Stimulated activated CD4-positive, alpha-beta T cell treated with anti-CD3 and anti-CD28 coated beads, Interleukin-1b, Interleukin-23, amount 100 ng/mL, for 48 hours (primary cell): ENCODE data around the gene TSC22D1.
"Not testable (repeated sequence)": the region's sequence is repeated elsewhere in the genome, so short reads cannot be mapped to it uniquely, and the experiment has no call there.

Experiments
- DNase-seq: peaks from one replicate; pipeline ENCODE4 v3.0.0-alpha.2; 2020

TSC22D1 gene

DNA sequence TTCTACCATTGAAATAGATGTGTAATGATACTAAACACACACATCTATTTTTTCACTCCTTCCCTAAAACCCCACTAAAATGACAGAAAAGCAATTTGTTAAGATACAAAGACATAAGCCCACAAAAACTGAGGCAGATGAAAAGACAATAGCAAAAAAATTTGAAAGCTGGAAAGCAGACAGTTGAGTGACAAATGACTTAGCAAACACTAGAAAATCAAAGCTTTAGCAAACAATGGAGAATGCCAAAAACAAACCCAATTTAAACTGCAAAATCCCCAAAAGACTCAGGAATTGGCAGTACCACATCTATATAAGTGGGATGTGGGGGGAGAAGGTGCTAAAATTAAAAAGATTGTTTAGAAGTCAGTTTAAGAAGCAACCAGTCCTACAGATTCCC is 9.5 kb downstream of the TSC22D1 start:
- DNase-seq: no peak

- DNase-seq: no peak
Measured at GRCh38 chr13:44565881-44566280, 10.2 kb downstream of the TSC22D1 start.

DNA sequence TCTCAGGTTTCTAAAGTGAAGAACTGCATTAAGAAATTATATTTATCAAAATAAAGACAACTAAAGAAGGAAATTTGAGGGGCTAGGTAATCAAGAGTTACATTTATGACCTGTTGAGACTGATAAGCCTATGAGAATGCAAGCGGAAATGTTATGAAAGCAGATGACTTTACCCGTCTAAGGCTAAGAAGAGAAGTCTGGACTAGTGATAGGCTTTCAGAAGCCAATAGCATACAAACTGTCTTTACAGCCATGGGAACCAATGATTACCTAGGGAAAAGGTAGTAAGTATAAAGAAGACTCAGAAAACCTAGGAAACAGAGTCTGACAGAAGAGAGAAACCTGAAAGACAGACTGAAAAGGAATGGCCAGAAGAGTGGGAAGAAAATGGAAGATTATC is 11.2 kb downstream of the TSC22D1 start:
- no peak for DNase-seq

DNA sequence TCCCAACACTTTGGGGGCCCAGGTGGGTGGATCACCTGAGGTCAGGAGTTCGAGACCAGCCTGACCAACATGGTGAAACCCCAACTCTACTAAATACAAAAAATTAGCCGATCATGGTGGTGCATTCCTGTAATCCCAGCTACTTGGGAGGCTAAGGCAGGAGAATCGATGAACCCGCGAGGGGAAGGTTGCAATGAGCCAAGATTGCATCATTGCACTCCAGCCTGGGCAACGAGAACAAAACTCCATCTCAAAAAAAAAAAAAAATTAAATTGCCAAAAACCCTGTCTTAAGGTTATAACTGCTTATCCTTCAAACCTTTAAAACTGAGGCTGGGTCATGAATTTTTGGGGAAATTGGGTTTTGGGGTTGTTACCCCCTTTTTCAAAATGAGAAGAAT is 13.3 kb downstream of the TSC22D1 start:
- not testable (repeated sequence) for DNase-seq

DNA sequence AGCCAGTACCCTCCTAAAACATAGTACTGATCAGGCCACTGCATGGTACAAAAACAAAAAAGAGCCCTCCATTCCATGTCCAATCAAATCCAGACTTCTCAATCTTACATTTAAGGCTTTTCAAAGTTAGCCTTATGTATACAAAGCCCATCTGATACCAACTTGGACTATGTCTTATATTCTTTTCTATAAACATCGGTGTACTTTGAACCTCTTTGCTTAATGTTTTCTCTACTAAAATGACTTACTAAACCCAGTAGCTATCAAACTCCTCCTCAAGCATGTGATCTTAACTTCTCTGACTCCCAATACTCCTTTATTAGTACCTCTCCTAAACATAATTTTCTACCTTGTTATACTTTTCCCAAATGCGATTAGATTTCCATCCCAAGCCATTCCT is 14.8 kb downstream of the TSC22D1 start:
- no peak for DNase-seq

GRCh38 chr13:44557986-44558385 is 18.1 kb downstream of the TSC22D1 start:
- no peak for DNase-seq

GRCh38 chr13:44555207-44555606 is 20.9 kb downstream of the TSC22D1 start:
- DNase-seq: no peak

GRCh38 chr13:44549476-44549875 is 26.7 kb downstream of the TSC22D1 start:
- no peak for DNase-seq

- DNase-seq: no peak
Measured at GRCh38 chr13:44546164-44546563, 30.0 kb downstream of the TSC22D1 start.

GRCh38 chr13:44543369-44543768 is 32.8 kb downstream of the TSC22D1 start:
- no peak for DNase-seq

DNA sequence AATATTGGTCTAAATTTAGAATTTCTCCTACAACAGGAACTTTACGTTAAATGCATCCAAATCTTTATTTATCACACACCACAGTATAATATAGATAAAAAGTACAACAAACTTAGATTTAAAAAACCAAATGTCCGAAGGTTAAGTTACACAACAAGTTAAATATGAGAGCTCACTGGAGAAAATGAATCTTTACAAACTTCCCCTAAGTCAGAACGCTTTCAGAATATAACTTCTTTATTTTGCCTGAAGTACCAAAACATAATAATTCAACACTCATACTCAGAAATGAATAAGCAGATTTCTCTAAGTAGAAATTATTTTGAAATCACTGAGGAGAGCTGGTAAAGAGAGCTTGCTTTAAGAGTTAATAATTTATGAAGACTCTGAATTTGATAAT is 33.8 kb downstream of the TSC22D1 start:
- no peak for DNase-seq

GRCh38 chr13:44541601-44542000 is 34.5 kb downstream of the TSC22D1 start:
- DNase-seq: no peak

DNA sequence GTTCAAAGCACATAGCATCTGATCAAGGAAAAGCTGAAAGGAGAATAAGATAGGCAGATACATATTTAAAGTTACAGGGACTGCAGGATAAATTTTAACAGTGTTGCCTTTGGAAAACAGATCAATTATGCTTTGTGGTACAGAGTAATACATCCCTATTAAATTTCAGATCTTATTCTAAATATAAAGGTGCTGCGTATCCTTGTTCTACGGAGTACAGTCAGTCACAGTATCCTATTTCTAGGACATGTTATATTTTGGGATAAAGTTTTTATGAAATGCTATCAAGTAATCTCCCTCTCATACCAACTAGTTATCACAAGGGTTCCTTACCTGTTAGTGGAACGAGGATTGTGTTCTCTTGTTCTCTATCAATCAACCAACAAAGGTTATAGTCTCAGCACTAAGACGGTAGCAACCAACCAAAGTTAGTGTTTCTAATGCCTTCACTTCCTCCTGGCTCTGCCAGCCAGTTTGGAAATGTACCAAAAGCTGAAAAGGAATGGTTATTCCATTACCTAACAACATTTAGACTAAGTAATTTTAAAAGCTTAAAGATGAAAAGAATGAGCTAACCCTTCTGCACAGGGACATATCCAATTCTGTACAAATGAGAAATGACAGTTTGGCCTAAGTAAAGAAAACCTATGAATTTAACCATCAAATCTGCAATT is 35.2 kb downstream of the TSC22D1 start:
- DNase-seq: no peak

- no peak for DNase-seq
Measured at GRCh38 chr13:44537248-44537647, 38.9 kb downstream of the TSC22D1 start.

DNA sequence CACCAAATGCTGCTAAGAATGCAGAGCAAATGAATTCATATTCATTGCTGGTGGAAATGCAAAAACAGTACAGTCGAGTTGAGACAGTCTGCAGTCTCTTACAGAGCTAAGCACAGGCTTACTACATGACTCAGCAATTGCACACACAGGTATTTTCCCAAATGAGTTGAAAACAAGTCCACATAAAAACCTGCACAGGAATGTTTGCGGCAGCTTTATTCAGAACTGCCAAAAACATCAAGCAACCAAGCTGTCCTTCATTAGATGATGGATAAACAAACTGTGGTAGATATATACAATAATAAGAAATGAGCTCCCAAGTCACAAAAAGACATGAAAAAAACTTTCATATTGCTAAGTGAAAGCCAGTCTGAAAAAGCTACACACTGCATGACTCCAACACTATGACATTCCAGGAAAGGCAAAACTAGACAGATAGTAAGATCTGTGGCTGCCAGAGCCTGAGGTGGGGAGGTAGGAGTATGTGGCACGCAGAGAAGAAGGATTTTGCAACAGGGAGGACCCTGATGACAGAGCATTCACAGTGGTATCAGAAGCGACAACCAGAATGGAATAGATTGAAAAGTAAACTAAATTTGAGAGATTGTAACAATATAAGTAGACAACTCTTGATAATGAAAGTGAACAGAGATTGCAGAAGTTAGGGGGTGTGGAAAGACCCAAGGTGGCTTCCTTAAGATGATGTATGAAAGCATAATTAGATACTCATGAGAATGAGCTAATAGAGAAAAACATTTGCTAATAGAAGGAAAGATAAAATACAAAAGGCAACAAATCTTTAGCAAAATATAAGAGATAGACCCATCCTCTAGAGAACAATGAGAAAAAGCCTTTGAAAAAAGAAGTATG is 52.7 kb downstream of the TSC22D1 start:
- no peak for DNase-seq

DNA sequence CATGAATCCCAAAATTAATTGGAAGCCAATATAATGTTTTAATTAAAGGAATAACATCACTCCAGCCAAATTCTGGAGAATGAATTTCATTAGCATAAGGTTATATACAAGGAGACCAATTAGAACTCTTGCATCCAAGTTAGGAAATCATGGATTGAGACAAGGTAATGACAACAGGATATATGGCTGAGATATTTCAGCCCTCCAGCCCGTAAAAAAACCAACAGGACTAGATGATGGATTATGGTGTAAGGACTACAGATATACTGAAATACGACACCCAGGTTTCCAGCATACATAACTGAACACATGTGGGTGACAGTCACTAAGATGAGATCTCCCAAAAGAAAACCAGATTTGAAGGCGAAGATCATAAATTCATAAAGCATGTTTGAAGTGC is 56.5 kb downstream of the TSC22D1 start:
- no peak for DNase-seq

- DNase-seq: no peak
Measured at GRCh38 chr13:44516771-44517170, 59.4 kb downstream of the TSC22D1 start.

GRCh38 chr13:44514278-44514677 is 61.9 kb downstream of the TSC22D1 start:
- DNase-seq: no peak

DNA sequence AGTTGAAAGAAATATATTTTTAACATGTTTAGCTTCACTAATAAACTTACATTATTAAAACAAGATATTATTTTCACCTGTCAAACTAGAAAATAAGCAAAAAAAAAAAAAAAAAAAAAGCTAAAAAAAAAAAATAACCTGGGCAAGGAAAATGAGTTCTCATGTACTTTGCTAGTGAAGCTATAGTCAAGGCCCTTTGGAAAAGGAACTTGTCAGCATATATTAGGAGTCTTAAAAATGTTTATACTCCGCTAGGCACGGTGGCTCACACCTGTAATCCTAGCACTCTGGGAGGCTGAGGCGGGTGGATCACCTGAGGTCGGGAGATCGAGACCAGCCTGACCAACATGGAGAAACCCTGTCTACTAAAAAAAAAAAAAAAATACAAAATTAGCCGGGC is 66.3 kb downstream of the TSC22D1 start:
- not testable (repeated sequence) for DNase-seq

DNA sequence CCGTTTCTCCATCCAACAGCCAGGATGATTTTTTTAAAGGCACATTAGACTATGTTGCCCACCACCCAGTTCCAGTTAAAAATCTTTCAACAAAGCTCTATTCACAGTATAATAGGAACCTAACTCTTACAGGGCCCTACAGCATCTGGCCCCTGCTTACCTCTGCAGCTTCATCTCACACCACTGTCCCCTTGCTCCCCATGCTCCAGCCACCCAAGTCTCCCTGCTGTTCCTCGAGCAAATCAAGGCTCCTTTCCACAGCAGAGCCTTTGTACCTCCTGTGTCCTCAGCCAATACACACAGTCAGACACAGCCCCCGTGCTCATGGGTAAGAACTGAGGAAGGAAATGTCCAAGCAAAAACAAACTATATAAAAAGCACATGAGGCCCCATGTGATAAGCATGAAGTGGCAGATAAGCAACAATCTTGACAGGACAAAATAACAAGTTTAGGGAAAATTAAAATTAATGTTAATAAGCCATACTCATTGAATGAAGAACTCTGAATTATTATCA is 67.5 kb downstream of the TSC22D1 start:
- no peak for DNase-seq

- DNase-seq: no peak
Measured at GRCh38 chr13:44507639-44508038, 68.5 kb downstream of the TSC22D1 start.

DNA sequence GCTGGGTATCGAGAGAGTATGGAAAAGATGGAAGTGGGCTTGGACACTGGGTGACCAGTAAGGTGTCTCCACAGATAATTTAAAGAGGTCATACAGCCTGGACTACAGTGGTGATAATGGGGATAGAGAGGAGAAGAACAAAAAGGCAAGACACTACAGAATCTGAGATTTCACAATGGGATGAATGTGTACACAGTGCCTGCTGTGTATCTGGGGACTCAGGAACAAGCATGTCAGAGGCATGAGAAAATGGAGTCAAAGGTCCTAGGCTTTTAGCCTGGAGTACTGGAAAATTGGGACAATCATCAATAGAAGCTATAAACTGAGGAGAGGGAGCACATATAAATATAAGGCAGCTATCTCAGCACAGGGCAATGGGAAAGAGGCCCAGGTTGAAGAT is 69.4 kb downstream of the TSC22D1 start:
- DNase-seq: no peak

DNA sequence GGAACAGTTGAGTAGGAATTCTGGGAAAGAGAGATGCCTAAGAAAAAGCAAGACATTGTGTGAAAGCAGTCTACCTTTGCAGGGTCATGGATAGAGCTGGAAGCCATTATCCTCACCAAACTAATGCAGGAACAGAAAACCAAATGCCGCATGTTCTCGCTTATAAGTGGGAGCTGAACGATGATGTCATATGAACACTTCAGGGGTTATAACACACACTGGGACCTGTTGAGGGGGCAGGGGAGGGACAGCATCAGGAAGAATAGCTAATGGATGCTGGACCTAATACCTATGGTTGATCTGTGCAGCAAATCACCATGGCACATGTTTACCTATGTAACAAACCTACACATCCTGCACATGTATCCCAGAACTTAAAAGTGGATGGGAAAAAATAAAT is 69.9 kb downstream of the TSC22D1 start:
- no peak for DNase-seq

DNA sequence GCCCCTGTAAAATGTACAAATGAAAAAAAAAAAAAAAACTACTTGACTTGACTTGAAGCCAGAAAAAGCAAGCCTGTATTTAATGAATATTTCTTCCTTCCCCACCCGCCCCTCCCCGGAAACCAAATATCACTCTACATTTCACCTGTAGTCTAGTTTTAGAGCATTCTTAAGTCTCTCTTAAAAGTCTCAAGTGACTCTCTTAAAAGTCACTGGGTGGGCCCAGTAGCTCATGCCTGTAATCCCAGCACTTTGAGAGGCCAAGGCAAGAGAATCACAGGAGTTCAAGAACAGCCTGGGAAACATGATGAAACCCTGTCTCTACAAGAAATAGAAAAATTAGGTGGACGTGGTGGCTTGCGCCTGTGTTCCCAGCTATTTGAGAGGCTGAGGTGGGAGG is 72.0 kb downstream of the TSC22D1 start:
- no peak for DNase-seq
